A549 treated with DMSO at 1 μM for 4 hours (cell line): ENCODE data around the gene TPPP3. TPM values are rescaled to one million over a fixed set of nuclear protein-coding genes. Genes with fewer than 3 reads are reported as not detected.

Experiments
- total RNA-seq: library from RNA; stranded (reverse); fragments of 200-300 nt; extraction: Qiagen RNA extraction; gene quantifications from 5 replicates; pipeline ENCODE4 v1.2.3, GENCODE V29; 2022; ENCODE audit warnings: low read depth

The TPPP3 gene
- 10.2 to 14.4 TPM (median 12.0 TPM) in 5 replicates for total RNA-seq

GRCh38 chr16:67393111-67393787 is at the start of gene TPPP3:
Gene TPPP3, minus strand, starts transcription at chr16:67393498. Its CDS starts 2,387 bp downstream, at chr16:67391111.

GRCh38 chr16:67430977-67431774 is 37.9 kb upstream of the TPPP3 start, which contains the start of gene HSD11B2:
Gene HSD11B2, plus strand, starts transcription at chr16:67431121. Its CDS starts 128 bp downstream, at chr16:67431249.

GRCh38 chr16:67415872-67416793 is 22.8 kb upstream of the TPPP3 start, which contains the start of gene ZDHHC1:
Gene ZDHHC1, minus strand, starts transcription at chr16:67416477. Its CDS starts 8,702 bp downstream, at chr16:67407775.

Other genes starting within 250 kb of the TPPP3 start
- 6.2 to 8.7 TPM (median 7.8 TPM) in 5 replicates for gene B3GNT9, start 242.5 kb downstream of the TPPP3 start, total RNA-seq
- gene TRADD, start 233.6 kb downstream of the TPPP3 start, total RNA-seq, result 14.3 to 19.1 TPM (median 18.5 TPM) in 5 replicates
- gene FBXL8, start 233.5 kb downstream of the TPPP3 start, total RNA-seq, result 6.1 to 10.3 TPM (median 7.8 TPM) in 5 replicates
- 10.6 to 19.1 TPM (median 15.0 TPM) in 5 replicates for gene HSF4, start 228.8 kb downstream of the TPPP3 start, total RNA-seq
- gene NOL3, start 223.0 kb downstream of the TPPP3 start, total RNA-seq, result 38.3 to 52.2 TPM (median 50.1 TPM) in 5 replicates
- 4.0 to 7.4 TPM (median 5.9 TPM) in 5 replicates for gene MATCAP1, start 209.5 kb downstream of the TPPP3 start, total RNA-seq
- 0.03 to 0.14 TPM (median 0.05 TPM) in 4 of 5 replicates, not detected in the other for gene EXOC3L1, start 203.4 kb downstream of the TPPP3 start, total RNA-seq
- 81.8 to 102 TPM (median 93.3 TPM) in 5 replicates for gene E2F4, start 201.3 kb downstream of the TPPP3 start, total RNA-seq
- gene ELMO3, start 194.4 kb downstream of the TPPP3 start, total RNA-seq, result 0.87 to 1.7 TPM (median 1.3 TPM) in 5 replicates
- 82.5 to 101 TPM (median 88.7 TPM) in 5 replicates for gene TMEM208, start 166.4 kb downstream of the TPPP3 start, total RNA-seq
- 37.1 to 55.5 TPM (median 49.9 TPM) in 5 replicates for gene FHOD1, start 146.0 kb downstream of the TPPP3 start, total RNA-seq
- gene SLC9A5, start 144.5 kb downstream of the TPPP3 start, total RNA-seq, result 1.1 to 1.8 TPM (median 1.7 TPM) in 5 replicates
- gene PLEKHG4, start 114.0 kb downstream of the TPPP3 start, total RNA-seq, result 13.3 to 19.0 TPM (median 18.7 TPM) in 5 replicates
- gene KCTD19, start 66.8 kb downstream of the TPPP3 start, total RNA-seq, result 0.20 to 0.37 TPM (median 0.28 TPM) in 4 of 5 replicates, not detected in the other
- gene LRRC36, start 66.7 kb downstream of the TPPP3 start, total RNA-seq, result 0.23 to 0.48 TPM (median 0.23 TPM) in 3 of 5 replicates, not detected in the others
- gene ZDHHC1, start 23.0 kb upstream of the TPPP3 start, total RNA-seq, result 5.3 to 6.9 TPM (median 6.3 TPM) in 5 replicates
- 0.64 to 2.0 TPM (median 1.7 TPM) in 5 replicates for gene HSD11B2, start 37.6 kb upstream of the TPPP3 start, total RNA-seq
- gene ATP6V0D1, start 87.7 kb upstream of the TPPP3 start, total RNA-seq, result 104 to 119 TPM (median 107 TPM) in 5 replicates
- not detected in 5 replicates for gene AGRP, start 90.0 kb upstream of the TPPP3 start, total RNA-seq
- gene RIPOR1, start 135.3 kb upstream of the TPPP3 start, total RNA-seq, result 38.6 to 43.8 TPM (median 41.5 TPM) in 5 replicates
- gene CTCF, start 169.0 kb upstream of the TPPP3 start, total RNA-seq, result 35.5 to 40.4 TPM (median 38.4 TPM) in 5 replicates